Fibroblast of skin of left biceps (primary cell): Measurements from ENCODE around the gene DNMT1.

Experiments used
- DNase-seq, 2 experiments: peaks; one replicate each; pipeline ENCODE4 v3.0.0-alpha.2; 2013; ENCODE audit warnings: low read depth in 2 of 2

The DNMT1 gene

GRCh38 chr19:10095948-10096614 lies 98.7 kb downstream of the DNMT1 start:
- peak; percentile 79 to 81 for DNase-seq

GRCh38 chr19:10095622-10095947 lies 99.2 kb downstream of the DNMT1 start:
- DNase-seq: no peak

- no peak for DNase-seq
Observed at GRCh38 chr19:10093295-10094186, 101.2 kb downstream of the DNMT1 start.

- DNase-seq: no peak
Observed at GRCh38 chr19:10092648-10093294, 102.0 kb downstream of the DNMT1 start.

GRCh38 chr19:10091895-10092641 lies 102.7 kb downstream of the DNMT1 start:
- DNase-seq: no peak

- no peak for DNase-seq
Observed at GRCh38 chr19:10091370-10091687, 103.4 kb downstream of the DNMT1 start.

- DNase-seq: no peak
Observed at GRCh38 chr19:10089801-10090375, 104.9 kb downstream of the DNMT1 start.

GRCh38 chr19:10088949-10089554 lies 105.7 kb downstream of the DNMT1 start:
- DNase-seq: no peak

- DNase-seq: no peak
Observed at GRCh38 chr19:10087296-10088061, 107.3 kb downstream of the DNMT1 start.

GRCh38 chr19:10086591-10087192 lies 108.1 kb downstream of the DNMT1 start:
- no peak for DNase-seq

- peak; percentile 13 to 23 for DNase-seq
Observed at GRCh38 chr19:10085641-10086590, 108.8 kb downstream of the DNMT1 start, which contains the start of gene SHFL. SHFL (plus strand) TSS chr19:10086317; CDS start chr19:10086428, 111 bp downstream.

- no peak for DNase-seq
Observed at GRCh38 chr19:10084803-10085202, 110.0 kb downstream of the DNMT1 start.

- DNase-seq: no peak
Observed at GRCh38 chr19:10083911-10084310, 110.8 kb downstream of the DNMT1 start.
